GM19463 (cell line): ENCODE measurements around the gene MPP2.
"Not testable (repeated sequence)": the region's sequence is repeated elsewhere in the genome, so short reads cannot be mapped to it uniquely, and the experiment has no call there.

Source experiments
- ATAC-seq: cut with Tn5 transposase; IDR thresholded peaks from one replicate; pipeline ENCODE4 v1.9.1; 2021; ENCODE audit warnings: mild to moderate bottlenecking, moderate library complexity; ENCODE audit not compliant: unreplicated experiment

The MPP2 gene

DNA sequence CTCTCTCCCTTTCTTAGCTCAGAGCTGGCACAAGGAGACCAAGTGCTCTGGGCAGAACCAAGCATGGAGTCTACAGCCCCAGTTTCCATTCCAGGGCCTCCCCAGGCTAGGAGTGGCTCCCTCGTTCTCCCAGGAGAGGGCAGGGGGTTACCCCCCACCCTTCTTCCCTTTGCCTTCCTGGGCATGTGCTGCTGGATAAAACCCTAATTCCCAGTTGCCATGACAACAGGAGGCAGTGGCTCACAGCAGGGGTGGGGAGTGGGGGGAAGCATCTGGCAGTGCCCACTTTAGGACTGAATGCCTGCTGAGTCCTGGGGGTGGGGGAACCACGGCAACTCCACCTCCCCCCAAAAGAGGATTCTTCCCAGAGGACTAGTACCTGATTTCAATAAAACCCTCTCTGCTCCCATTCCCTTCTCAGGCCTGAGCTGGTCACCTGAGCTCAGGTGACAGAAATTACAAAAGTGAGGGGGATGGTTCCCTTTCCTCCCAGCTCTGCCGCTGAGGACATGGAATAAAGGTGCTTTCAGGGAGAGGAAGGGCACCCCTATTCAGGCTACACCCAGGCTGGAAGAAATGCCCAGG lies 1.8 kb downstream of the MPP2 start:
- no peak for ATAC-seq

DNA sequence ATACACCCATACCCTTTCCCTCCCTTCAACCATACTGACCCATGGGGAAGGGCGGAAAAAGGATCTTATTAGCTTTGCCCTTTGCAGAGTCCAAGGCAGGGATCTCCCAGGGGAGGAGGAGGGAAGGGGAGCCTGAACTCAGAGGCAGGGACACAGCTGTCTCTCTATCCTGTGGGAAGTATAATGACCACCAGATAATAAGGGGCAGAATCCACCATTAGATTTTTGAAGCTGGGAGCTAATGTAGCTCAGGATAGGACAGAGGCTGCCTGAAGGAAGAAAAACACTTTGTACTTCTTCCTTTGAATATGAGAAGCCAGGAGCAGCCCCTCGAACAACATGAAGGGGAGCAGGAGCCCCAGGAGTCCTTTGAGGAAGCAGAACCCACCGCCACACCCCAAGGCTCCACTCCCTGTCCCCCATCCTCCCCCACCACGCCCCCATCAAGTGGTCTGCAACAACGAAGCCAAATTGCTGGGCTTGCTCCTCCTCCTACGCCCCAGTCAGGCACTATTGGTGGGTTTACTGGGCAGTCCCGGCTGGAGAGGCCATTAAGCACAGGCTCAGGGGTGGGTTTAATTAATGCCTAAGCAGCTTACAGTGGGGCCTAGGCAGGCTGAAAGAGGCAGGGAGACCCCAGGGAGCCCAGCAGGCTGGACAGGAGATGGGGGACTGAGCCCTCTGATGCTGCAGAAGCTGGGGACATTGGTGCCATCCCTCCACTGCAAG lies 5.3 kb downstream of the MPP2 start:
- no peak for ATAC-seq

DNA sequence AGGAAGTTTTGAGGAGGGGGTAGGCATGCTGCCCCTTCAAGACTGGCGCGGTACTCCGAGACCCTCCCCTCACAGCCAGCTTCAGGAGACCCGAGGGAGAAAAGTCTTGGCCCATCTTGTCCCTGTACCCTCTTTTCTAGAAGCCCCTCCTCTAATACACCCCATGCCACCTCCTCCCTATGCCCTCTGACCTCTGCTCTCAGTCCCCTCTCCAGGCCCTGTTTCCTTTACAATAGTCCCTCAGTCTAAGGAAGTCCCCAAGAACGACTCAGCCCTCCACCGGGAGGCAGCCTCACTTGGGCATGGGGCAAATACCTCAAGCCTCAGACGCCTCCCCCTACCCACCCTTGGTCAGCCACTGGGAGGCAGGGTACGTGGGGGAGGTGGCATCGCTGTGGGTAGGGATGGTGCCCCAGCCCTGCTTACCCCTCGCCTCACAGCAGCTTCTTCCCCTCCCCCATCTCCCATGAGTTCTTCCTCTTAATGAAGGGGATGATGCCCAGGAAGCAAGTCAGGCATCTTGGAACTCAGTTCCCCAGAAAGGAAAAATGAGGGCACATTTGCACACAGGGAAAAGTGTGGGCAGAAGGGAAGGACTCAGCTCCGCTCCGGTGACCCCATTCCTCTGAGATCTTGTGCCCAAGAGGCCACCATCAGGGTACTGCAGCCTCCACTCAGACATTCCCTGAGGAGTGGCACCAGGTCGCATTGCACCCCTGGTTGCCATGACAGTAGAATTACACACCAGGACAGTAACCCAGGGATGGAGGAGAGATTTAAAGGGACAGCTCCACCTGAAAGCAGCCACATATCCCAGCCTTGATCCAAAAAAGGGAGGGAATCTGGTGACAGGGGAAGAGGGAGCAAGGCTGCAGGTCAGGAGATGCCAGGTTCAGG lies 6.2 kb downstream of the MPP2 start:
- no peak for ATAC-seq

DNA sequence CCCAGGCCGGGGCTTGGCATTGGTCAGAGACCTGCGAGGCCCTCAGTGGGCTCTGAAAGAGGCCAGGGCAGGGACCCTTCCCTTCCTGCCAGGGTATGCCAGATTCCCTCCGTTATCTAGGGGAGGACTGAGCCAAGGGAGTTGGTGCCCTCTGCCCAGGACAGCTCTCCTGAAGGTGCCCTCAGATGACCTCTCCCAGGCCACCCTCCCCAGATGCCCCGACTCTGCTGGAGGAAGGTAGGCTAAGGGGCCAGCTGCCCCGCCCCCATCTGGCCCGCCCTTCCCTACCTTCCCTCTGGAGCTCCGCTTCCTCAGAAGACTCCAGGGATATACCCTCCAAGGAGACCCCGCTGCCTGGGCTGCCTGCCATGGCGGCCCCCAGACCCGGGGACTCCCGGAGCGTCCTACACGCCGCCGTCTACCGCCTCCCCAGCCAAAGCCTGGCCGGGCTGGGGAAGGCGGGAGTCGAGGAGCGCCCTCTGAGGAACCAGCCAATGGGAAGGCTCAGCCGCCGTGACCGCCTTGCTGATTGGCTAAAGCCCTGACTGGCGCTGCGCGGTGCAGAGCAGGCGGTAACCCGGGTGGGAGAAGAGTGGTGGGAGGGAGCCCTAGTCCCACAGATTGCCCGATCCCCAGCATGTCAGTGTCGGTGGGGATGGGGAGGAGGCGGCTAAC lies 7.0 kb downstream of the MPP2 start:
- ATAC-seq, result no peak

DNA sequence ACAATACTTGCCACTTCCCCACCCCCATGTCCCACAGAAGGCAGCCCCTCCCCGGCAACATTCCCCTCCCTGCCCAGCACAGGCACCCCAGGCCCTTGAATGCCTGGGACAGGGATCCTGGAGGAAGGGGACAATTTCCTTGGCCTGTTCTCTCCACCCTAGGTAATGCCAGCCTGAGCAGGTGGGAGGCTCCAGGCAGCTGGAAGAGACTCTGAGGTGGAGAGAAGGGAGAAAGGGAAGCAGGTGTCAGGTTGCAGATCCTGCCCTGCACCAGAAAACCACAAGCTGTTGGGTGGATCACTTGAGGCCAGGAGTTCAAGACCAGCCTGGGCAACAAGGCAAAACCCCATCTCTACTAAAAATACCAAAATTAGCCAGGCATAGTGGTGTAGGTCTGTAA lies 8.9 kb downstream of the MPP2 start:
- ATAC-seq, result no peak

DNA sequence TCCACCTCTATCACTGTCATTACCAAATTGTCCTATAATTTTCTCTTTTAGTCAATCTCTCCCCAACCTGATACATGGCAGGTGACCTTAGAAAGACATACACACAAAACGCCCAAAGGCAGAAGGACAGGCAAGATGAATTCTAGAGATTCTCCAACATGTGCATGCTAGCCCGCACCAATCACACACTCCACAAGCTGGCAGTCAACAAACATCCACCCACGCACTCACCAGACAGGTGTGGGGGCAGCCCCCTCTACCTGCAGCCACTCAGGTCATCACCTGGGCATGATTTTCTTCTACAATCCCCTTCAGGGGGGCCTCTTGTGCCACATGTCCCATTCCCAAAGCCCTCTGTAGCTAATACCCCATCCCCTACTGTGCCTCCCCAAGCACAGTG lies 9.5 kb downstream of the MPP2 start:
- ATAC-seq, result no peak

DNA sequence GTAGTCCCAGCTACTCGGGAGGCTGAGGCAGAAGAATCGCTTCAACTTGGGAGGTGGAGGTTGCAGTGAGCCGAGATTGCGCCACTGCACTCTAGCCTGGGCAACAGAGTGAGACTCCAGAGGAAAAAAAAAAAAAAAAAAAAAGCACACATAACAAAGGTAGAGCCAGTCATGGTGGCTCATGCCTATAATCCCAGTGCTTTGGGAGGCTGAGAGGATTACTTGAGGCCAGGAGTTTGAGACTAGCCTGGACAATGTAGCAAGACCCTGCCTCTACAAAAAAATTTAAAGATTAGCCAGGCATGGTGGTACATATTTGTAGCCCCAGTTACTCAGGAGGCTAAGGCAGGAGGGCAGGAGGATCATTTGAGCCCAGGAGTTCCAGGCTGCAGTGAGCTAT lies 12.8 kb downstream of the MPP2 start:
- not testable (repeated sequence) for ATAC-seq

DNA sequence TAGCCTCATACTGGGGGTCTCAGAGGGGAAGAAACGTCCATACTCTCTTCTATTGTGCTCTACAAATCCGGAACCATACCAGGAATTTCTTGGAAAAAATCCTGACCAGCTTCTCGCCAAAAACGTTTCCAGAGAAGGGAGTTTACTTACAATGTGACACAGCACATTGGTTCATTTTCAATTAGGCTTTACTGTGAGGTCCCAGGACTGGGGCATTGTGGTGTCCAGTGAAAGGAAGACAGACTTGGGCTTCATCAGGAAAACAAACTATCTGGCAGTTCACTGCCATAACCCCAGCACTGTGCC lies 14.7 kb downstream of the MPP2 start:
- ATAC-seq, result no peak

DNA sequence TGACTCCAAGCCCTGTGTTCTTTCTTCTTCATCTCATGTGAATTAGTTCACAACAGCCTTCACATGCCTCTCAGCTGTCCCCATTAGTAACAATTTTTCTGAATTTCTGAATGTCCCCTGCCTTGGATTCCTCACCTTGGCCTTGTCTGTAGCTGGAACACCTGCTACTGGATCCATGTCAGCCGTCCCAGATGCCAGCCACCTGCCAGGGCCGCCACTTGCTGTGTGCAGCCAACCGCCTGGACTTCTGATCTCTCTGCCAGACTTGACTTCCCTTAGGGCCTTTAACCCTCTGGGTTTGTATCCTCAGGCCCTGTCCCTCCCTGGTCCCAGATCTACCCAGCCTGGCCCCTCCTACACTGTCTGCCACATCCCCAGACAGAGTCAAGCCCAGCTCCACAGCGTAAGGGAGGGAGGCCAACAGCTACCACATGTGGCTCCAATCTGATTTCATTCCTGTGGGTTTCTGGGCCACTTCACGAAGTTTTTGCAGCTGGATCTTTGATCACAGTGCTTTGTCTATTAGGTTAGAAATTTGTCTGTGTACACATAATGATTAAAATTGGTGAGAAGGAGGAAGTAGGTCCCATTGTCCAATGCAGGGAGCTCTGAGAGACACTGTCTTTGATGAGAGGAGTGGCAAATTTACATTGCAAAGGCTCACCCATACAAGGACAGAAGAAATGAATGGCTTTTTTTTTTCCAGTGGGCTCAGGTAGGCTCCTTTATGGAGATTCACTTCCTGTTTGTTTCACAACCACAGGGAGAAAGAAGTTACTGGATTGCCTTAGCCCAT lies 15.3 kb downstream of the MPP2 start:
- no peak for ATAC-seq

DNA sequence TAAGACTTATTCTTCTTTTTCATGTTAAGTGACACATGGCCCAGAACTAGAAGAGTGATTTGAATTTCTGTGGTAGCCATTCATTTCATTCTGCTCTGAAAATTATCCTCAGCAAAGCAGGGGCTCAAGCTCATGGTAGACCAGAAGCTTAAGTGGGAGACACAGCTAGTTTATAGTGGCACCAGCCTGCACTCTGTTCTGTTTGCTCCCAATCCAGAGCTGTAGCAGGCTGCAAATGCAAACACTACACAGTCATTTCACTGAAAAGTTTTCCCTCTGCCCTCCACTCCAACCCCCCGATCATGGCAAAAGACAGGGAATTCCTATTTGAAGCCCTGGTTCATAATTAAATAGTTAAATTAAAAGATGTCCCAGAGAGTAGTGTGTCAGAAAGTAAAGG lies 17.1 kb downstream of the MPP2 start:
- no peak for ATAC-seq

DNA sequence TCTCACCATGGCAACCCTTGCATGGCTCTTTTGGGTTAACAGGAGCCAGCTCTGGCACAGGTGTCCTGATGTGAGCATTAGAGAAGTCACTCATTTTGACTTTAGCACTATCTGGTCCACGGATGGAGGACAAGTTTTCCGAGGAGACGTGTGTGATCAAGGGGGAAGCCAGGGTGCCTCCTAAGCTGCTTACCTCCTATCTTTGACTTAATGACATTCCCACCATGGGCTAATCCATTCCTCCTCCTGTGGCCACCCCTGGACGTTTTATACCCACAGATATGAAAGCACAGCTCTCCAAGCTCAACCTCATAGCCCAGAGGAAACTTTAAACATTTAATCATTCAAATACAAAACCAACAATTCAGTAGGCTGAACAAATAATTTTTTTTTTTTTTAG lies 18.8 kb downstream of the MPP2 start:
- ATAC-seq, result no peak

DNA sequence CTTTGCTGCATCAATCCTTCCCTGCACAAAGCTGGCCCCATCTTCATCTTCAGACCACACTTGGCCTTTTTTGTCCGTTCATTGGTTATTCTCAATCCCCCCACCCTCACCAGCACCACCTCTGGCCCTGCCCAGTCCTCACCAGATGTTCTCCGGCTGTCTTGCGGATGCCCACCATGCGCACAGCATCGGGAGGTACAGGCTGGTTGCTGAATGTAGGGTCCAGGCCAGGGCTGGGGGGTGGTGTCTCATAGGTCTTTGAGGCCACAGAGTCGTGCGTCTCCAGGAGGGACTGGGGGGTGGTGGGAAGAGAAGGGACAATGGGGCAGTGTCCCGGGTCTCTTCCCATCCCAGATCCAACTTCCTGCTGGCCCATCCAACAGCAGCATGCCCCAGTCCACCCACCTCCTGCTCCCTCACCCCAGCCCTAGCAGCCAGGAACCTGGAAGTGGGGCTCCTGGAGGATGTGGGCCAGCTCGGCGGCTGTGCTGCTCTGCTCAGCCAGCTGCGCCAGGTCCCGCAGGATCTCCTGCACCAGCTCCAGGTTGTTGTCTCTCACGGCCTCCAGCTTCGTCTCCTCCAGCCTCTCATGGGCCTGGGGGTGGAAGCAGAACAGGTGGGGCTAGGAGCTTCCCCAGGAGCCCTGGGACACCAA lies 24.4 kb downstream of the MPP2 start:
- no peak for ATAC-seq

DNA sequence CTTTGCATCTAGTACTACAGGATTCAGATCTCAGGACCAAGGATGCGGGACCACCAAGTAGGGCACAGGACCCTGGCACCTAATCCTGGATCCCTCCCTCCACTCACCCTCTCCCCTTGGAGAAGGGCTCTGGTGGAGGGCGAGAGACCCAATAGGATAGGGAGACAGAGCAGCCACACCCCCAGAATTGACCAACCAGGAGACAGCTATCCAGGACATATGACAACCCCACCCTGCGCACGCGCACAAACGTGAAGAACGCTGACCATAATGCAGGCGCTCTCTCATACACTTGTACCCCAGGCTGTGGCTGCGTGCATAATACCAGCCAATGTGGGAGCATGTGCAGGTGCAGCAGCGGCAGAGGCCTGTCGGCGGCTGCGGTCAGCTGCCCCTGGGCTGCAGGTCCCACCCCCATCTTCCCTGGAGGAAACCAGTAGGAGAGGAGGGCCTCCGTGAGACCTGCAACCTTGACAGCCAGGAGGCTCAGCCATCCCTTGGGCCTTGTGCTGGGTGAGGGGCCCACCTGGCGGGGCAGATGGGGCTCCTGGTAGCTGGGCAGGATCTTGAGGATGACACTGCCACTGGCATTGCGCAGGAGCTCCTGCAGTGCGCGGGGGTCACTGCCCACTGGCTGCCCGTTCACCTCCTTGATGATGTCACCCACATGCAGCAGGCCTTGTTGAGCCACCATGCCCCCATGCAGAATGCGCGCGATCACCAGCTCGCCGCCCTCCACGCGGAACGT lies 25.4 kb downstream of the MPP2 start:
- no peak for ATAC-seq

DNA sequence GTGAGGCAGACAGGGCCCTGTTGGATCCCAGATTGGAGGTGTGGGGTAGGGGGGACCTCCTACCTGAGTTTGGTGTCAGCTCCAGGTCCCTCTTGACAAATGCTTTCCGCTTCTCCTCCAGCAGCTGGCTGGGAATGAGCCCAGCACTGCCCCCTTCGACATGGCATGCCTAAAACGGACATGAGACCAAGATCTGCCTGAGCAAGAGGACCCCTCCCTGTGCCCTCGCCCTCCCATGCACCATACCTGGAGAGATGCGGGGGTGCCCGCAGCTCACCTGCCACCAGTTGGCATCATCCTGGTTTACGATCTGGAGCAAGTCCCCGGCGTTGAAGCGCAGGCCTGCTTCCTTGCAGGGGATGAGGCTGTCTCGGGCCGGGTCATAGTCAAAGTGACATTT lies 26.2 kb downstream of the MPP2 start:
- ATAC-seq, result no peak

DNA sequence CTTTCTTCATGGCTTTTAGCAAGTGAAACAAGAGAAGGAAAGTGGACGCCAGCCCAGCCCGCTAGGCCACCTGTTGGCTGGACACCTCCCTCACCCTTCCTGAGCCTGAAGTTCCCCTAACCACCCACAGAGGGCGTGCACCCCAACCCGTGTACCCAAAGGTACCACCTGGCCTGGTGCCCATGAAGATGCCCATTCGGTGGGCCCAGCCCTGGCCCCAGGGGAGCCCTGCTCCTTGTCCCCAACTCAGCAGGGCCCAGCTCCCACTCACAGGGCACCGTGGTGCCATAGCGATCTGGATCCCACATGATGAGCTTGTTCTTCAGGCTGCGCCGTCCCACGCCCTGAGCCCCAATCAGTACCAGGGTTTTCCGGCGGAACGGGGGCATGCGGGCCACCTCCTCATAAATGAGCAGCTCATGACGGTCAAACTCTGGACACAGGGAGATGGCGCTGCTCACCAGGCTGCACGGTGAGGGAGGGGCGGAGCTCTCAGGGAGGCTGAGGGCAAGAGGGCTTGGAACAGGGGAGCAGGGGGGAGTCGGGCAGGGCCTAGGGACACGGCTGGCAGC lies 26.8 kb downstream of the MPP2 start:
- no peak for ATAC-seq

DNA sequence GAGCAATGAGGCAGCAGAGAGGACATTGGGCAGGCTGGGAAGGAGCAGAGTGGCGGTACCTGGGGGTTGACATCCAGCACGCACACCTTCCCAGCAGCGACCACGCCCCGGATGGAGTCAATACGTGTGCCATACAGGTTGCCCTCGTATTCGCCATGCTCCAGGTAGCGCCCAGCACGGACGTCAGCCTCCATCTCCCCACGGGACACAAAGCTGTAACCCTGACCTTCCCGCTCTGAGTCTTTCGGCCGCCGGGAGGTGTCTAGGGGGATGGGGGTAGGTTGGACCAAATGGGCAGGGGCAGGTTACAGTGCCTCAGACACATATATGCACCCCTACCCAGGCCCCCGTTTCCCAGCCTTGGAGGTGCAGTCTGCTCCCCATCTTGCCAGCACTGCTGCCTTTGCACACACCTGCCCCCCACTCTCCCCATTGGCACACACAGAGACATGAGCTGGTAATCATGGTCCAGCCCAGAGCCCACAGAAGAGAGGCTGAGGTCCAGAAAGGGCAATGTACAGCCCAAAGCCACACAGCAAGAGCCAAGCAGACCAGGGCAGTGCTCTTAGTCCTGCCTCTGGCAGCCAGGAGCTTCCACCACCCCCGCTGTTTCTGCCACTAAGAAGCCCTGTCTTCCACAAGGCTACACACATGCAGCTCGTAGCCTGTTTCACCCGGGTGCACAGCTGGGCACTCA lies 27.5 kb downstream of the MPP2 start:
- ATAC-seq, result no peak

DNA sequence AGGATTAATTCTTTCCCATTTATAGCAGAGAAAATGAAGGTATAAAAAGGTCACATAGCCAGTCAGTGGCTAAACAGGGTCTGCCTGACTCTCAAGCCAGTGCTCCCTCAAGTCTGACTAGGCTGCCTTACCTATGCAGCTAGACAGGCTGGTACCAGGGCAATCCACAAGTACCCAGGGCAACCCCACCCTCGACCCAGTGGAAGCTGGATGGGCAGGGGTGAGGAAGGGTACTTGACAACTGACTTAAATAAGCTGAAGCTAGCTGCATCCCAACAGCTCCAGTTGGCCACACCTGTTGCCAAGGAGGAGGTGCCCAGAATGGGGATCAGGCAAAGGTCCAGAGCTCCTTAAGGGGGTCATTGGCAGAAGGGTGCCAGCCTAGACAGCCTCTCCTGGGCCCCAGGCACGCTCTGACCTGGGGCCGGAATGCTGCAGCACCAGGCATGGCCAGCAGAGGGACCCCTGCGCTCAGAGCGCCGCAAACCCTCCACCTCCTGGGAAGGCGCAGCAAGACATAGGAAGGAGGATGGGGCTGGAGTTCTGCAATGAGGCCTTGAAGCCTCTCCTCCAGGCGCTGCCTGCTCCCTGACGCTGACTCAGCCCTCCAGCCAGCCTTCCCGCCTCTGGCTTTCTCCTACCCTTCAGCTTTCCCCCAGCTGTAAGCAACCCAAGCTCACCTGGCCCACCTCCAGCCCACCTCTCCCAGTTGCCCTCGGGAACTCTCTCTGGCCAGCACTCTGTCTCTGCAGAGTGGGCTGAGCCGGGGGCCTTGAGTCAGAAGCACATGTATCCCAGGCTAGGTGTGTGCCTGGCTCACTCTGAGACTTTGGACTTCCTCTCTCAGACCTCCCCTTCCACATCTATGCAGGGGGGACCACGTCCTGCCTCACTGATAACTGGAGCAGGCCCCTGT lies 28.8 kb downstream of the MPP2 start:
- ATAC-seq, result no peak
